HepG2 (cell line): ENCODE measurements around the gene GPR176. TPM values are rescaled to one million over a fixed set of nuclear protein-coding genes. Genes with fewer than 3 reads are reported as not detected.

ENCODE experiments used
- ATAC-seq: fragments of 200-7000 bp; cut with Tn5 transposase; 3 replicates; pipeline ENCODE4 v1.9.1; 2020; ENCODE audit warnings: mild to moderate bottlenecking, moderate library complexity
- BruUV-seq: library from RNA; stranded (reverse); fragments of 400-500 nt; replicated peaks from 2 replicates; lab custom pipeline; 2021; lab: Mats Ljungman, UMichigan
- CTCF ChIA-PET: fragments of 300-600 bp; formaldehyde crosslinking; extraction: SDS; loops from one replicate; lab custom pipeline; 2021; ENCODE audit warnings: low total read pairs, inconsistent platforms, low intra/inter-chr PET ratio; lab: Yijun Ruan, JAX
- POLR2A ChIA-PET: fragments of 350-600 bp; sonication (Branson Sonifier 250); formaldehyde crosslinking; loops from one replicate; lab custom pipeline; 2020; ENCODE audit warnings: antibody characterized with exemption, inconsistent platforms; lab: Yijun Ruan, JAX
- DNase-seq: peaks from one replicate; pipeline ENCODE4 v3.0.0-alpha.2; 2015; ENCODE audit warnings: low spot score
- FAIRE-seq: peaks from 3 replicates; lab custom pipeline; 2011; peaks lifted over from hg19 to GRCh38; lab: Jason Lieb, UNC
- H2AFZ ChIP-seq: one replicate; pipeline ENCODE4 v1.6.1; 2011; ENCODE audit warnings: low read length, inconsistent platforms
- H3K27ac ChIP-seq: fragments of 300-600 bp; 3 replicates; pipeline ENCODE4 v1.8.0; 2011; ENCODE audit warnings: mixed run types, mild to moderate bottlenecking, mixed read lengths, low read length, inconsistent platforms; ENCODE audit not compliant: insufficient read depth; ENCODE audit errors: extremely low read length
- H3K27me3 ChIP-seq, 2 experiments: fragments of 200-600 bp in 1 of 2; 2 replicates in 1 of 2; 3 replicates in 1 of 2; pipeline versions ENCODE4 v1.6.0 to v1.8.0; 2011; ENCODE audit warnings: low read length in 2 of 2, mild to moderate bottlenecking in 2 of 2, moderate library complexity in 2 of 2, inconsistent platforms in 1 of 2; ENCODE audit not compliant: insufficient read depth in 2 of 2, control insufficient read depth in 1 of 2
- H3K36me3 ChIP-seq, 2 experiments: fragments of 200-600 bp in 1 of 2; replicated peaks in 1 of 2; 2 replicates in 1 of 2; 3 replicates in 1 of 2; pipeline versions ENCODE4 v1.5.1 to v1.8.0; 2011; ENCODE audit warnings: low read length in 2 of 2, inconsistent platforms in 1 of 2; ENCODE audit not compliant: insufficient read depth in 2 of 2, control insufficient read depth in 1 of 2
- H3K4me1 ChIP-seq: 2 replicates; pipeline ENCODE4 v1.5.1; 2012; ENCODE audit warnings: low read length, inconsistent platforms; ENCODE audit not compliant: insufficient read depth
- H3K4me2 ChIP-seq: 2 replicates; pipeline ENCODE4 v1.6.0; 2011; ENCODE audit warnings: low read depth, low read length, inconsistent platforms
- H3K4me3 ChIP-seq, 3 experiments: fragments of 200-600 bp in 1 of 3; sonication (generic), shearing (Covaris generic) in 1 of 3; replicated peaks in 1 of 3; 2 replicates each; pipeline ENCODE4 v1.5.1; 2011 to 2016; ENCODE audit warnings: low read length in 3 of 3, inconsistent platforms in 2 of 3, low read depth in 2 of 3, mild to moderate bottlenecking in 2 of 3, control low read depth in 1 of 3, mixed read lengths in 1 of 3; ENCODE audit not compliant: insufficient read depth in 1 of 3
- H3K79me2 ChIP-seq: one replicate; pipeline ENCODE4 v1.6.1; 2011; ENCODE audit warnings: low read length, inconsistent platforms; ENCODE audit not compliant: insufficient read depth
- H3K9ac ChIP-seq: 2 replicates; pipeline ENCODE4 v1.6.0; 2011; ENCODE audit warnings: mild to moderate bottlenecking, low read depth, low read length, inconsistent platforms; ENCODE audit not compliant: insufficient read depth
- H3K9me3 ChIP-seq: 2 replicates; pipeline ENCODE4 v1.5.1; 2012; ENCODE audit warnings: mild to moderate bottlenecking, low read length
- H4K20me1 ChIP-seq: 2 replicates; pipeline ENCODE4 v1.6.0; 2011; ENCODE audit warnings: inconsistent platforms, mild to moderate bottlenecking, low read length, moderate library complexity; ENCODE audit not compliant: insufficient read depth
- ETV6 ChIP-seq: sonication (generic); formaldehyde crosslinking; conservative IDR thresholded peaks from 2 replicates; pipeline ENCODE4 v1.4.0; 2020; ENCODE audit warnings: missing genetic modification reagents
- GMEB2 ChIP-seq: IDR thresholded peaks from 2 replicates; pipeline ENCODE4 v1.6.1; 2016; ENCODE audit warnings: missing biosample characterization, missing genetic modification reagents, low read depth
- JUNB ChIP-seq: sonication (generic); formaldehyde crosslinking; IDR thresholded peaks from 2 replicates; pipeline ENCODE4 v1.8.0; 2022; ENCODE audit warnings: missing genetic modification reagents, mild to moderate bottlenecking, borderline replicate concordance
- MXD1 ChIP-seq: sonication (generic); formaldehyde crosslinking; IDR thresholded peaks from 2 replicates; pipeline ENCODE4 v1.4.0; 2020; ENCODE audit warnings: mild to moderate bottlenecking, missing genetic modification reagents
- REL ChIP-seq: sonication (generic); formaldehyde crosslinking; conservative IDR thresholded peaks from 2 replicates; pipeline ENCODE4 v1.8.0; 2022; ENCODE audit warnings: mild to moderate bottlenecking, missing genetic modification reagents, moderate library complexity
- TFDP2 ChIP-seq: sonication (generic); formaldehyde crosslinking; IDR thresholded peaks from 2 replicates; pipeline ENCODE4 v1.4.0; 2020; ENCODE audit warnings: missing genetic modification reagents
- ZNF20 ChIP-seq: sonication (generic); formaldehyde crosslinking; IDR thresholded peaks from 2 replicates; pipeline ENCODE4 v1.4.0; 2020; ENCODE audit warnings: mild to moderate bottlenecking, moderate library complexity, missing genetic modification reagents
- WGBS: methylation state at CpG from one replicate; pipeline ENCODE4 v1.1.6; 2017; ENCODE audit warnings: low lambda C conversion rate; 5-methylcytosine and 5-hydroxymethylcytosine counted together
- in situ Hi-C: cut with HindIII; loops from 2 replicates; pipeline ENCODE4 v1.10.0; 2017; ENCODE audit warnings: low pct_unique_long_range_greater_than_20kb; ENCODE audit not compliant: extremely low pct_ligation_motif_present
- intact Hi-C: fragments of 100-400 bp; cut with micrococcal nuclease; formaldehyde crosslinking; loops from one replicate; pipeline ENCODE4 v1.10.0; 2022; ENCODE audit not compliant: unreplicated experiment
- polyA plus RNA-seq, 8 experiments: library from polyadenylated mRNA; depleted of rRNA in 3 of 8; stranded (reverse) in 7 of 8; unstranded in 1 of 8; fragments of >200 nt; fragmentation: Illumina TruSeq in 4 of 8; extraction: Trizol in 4 of 8; gene quantifications; 2 replicates each; pipeline versions ENCODE4 v1.2.1 to v1.2.3, GENCODE V29; 2011 to 2016; ENCODE audit warnings: low read depth in 4 of 8, missing spikeins in 1 of 8, mixed read lengths in 1 of 8; ENCODE audit not compliant: insufficient read depth in 1 of 8
- total RNA-seq, 5 experiments: library from RNA; depleted of rRNA; stranded (reverse); fragments of >200 nt; fragmentation: Illumina TruSeq; extraction: Trizol; gene quantifications; 2 replicates each; pipeline ENCODE4 v1.2.3, GENCODE V29; 2016; ENCODE audit warnings: low read depth in 1 of 5
- TF ChIP-seq, protein P1 (sequence below): sonication (generic); formaldehyde crosslinking; IDR thresholded peaks from 2 replicates; pipeline ENCODE4 v1.4.0; 2020; ENCODE audit warnings: missing genetic modification reagents
- TF ChIP-seq, protein P2 (sequence below): sonication (generic); formaldehyde crosslinking; IDR thresholded peaks from 2 replicates; pipeline ENCODE4 v1.4.0; 2020; ENCODE audit warnings: mild to moderate bottlenecking, missing genetic modification reagents
- TF ChIP-seq, protein P3 (sequence below): sonication (generic); formaldehyde crosslinking; IDR thresholded peaks from 2 replicates; pipeline ENCODE4 v1.5.0; 2020; ENCODE audit warnings: mild to moderate bottlenecking, missing genetic modification reagents

GPR176 gene
- total and polyA plus RNA-seq, 2 of the 13 experiments (the other 11 are each of a cell fraction or from before 2014, with no cell fraction given) = 0.11 to 0.20 TPM

- Histone ChIP-seq H2AFZ (no peak overlapping the region), H3K9me3 (no peaks in the 10 kb centered on the region), H3K4me1 (peaks cover 42% of the 10 kb centered on the region)
- TF ChIP-seq ETV6 (CRISPR knock-in tag) (no peak), ZNF20 (CRISPR knock-in tag) (no peak)
- TF ChIP-seq, protein P1, sequence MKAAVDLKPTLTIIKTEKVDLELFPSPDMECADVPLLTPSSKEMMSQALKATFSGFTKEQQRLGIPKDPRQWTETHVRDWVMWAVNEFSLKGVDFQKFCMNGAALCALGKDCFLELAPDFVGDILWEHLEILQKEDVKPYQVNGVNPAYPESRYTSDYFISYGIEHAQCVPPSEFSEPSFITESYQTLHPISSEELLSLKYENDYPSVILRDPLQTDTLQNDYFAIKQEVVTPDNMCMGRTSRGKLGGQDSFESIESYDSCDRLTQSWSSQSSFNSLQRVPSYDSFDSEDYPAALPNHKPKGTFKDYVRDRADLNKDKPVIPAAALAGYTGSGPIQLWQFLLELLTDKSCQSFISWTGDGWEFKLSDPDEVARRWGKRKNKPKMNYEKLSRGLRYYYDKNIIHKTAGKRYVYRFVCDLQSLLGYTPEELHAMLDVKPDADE = no peak
- TF ChIP-seq, protein P2, sequence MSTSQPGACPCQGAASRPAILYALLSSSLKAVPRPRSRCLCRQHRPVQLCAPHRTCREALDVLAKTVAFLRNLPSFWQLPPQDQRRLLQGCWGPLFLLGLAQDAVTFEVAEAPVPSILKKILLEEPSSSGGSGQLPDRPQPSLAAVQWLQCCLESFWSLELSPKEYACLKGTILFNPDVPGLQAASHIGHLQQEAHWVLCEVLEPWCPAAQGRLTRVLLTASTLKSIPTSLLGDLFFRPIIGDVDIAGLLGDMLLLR (CRISPR knock-in tag) = no peak
- TF ChIP-seq, all 625 proteins: peak for 0
- Histone ChIP-seq H3K27ac (no peak overlapping the region), H4K20me1 (no peaks in the 10 kb centered on the region), H3K9ac (no peak overlapping the region), H3K4me3 (no peak overlapping the region), H3K4me2 (no peak overlapping the region), H3K36me3 (no peaks in the 10 kb centered on the region), H3K27me3 (0 out of 5 replicates have a peak, but pooled peaks cover 2 to 3% of the 10 kb centered on the region in 2 experiments), H3K79me2 (no peaks in the 10 kb centered on the region)
- BruUV-seq = no TSS peak
- ChIA-PET POLR2A (interaction anchor here (0.9 to 4.1 kb wide), 2 partner anchors 20 to 116 kb away, joined by 4 to 21 read pairs; no protein-coding TSS in a partner anchor), CTCF (no interaction called here)
- ATAC-seq (no peak), FAIRE-seq (no peak), DNase-seq (no peak)
- intact Hi-C loops (loop anchor here (5.0 to 10.0 kb wide), 2 partner anchors 35 to 88 kb away; partner anchors contain the start of gene GPR176), in situ Hi-C loops (no loop called here)
- WGBS = 80% methylated on average over 1 of the region's 1 CpG
Observed at GRCh38 chr15:39887211-39887610, 32.9 kb downstream of the GPR176 start.

DNA sequence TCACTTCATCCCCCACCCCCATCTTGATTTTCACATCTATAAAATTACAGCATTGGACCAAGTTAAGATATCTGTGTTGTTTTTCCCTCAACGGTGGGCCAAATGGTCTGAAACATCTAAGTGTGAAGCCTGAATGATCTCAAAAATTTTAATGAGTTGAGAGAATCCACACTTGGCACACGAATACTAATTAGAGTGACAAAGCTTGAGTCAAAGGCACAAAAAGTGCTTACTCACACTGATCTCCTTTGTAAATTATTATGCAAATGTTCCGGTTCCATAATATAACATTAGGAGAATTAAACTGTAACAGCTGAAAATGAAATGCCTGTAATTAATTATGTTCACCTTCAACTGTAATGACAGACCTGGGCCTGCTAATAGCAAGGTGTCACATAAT lies 33.6 kb downstream of the GPR176 start:
- BruUV-seq = no TSS peak
- Histone ChIP-seq H3K27ac (no peak overlapping the region), H3K79me2 (no peaks in the 10 kb centered on the region), H3K27me3 (0 out of 5 replicates have a peak, but pooled peaks cover 2 to 3% of the 10 kb centered on the region in 2 experiments), H3K9me3 (no peaks in the 10 kb centered on the region), H3K4me1 (peaks cover 38% of the 10 kb centered on the region), H3K9ac (no peak overlapping the region), H2AFZ (no peak overlapping the region), H4K20me1 (no peaks in the 10 kb centered on the region), H3K36me3 (no peaks in the 10 kb centered on the region), H3K4me3 (no peak overlapping the region), H3K4me2 (no peak overlapping the region)
- WGBS = 48% methylated on average over 3 of the region's 3 CpGs
- no peak for FAIRE-seq
- intact Hi-C loops (loop anchor here (5.0 to 10.0 kb wide), 2 partner anchors 36 to 88 kb away; partner anchors contain the start of gene GPR176), in situ Hi-C loops (no loop called here)
- ChIA-PET CTCF (no interaction called here), POLR2A (no interaction called here)
- no peak for DNase-seq
- ATAC-seq = no peak
- TF ChIP-seq TFDP2 (CRISPR knock-in tag) (no peak), REL (CRISPR knock-in tag) (no peak), JUNB (CRISPR knock-in tag) (no peak), GMEB2 (CRISPR knock-in tag) (no peak), MXD1 (CRISPR knock-in tag) (no peak)
- TF ChIP-seq, protein P3, sequence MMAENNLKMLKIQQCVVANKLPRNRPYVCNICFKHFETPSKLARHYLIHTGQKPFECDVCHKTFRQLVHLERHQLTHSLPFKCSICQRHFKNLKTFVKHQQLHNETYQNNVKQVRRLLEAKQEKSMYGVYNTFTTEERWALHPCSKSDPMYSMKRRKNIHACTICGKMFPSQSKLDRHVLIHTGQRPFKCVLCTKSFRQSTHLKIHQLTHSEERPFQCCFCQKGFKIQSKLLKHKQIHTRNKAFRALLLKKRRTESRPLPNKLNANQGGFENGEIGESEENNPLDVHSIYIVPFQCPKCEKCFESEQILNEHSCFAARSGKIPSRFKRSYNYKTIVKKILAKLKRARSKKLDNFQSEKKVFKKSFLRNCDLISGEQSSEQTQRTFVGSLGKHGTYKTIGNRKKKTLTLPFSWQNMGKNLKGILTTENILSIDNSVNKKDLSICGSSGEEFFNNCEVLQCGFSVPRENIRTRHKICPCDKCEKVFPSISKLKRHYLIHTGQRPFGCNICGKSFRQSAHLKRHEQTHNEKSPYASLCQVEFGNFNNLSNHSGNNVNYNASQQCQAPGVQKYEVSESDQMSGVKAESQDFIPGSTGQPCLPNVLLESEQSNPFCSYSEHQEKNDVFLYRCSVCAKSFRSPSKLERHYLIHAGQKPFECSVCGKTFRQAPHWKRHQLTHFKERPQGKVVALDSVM (CRISPR knock-in tag) = no peak
